Measurements from ENCODE around the gene VSTM5.

GRCh38 chr11:93796441-93797231 lies 53.8 kb downstream of the VSTM5 start:
- no peak for TF ChIP-seq EZH2phosphoT487 (IDR thresholded peaks at IDR 0.05; ENCODE audit: borderline replicate concordance, low read length)
- no peak for TF ChIP-seq CTCF (IDR thresholded peaks at IDR 0.05; ENCODE audit: low read depth, low read length, poor library complexity, severe bottlenecking)

Data from DOHH2 (cell line).